HepG2 (cell line): ENCODE data around the gene ZBTB20. TPM values are rescaled to one million over a fixed set of nuclear protein-coding genes. Genes with fewer than 3 reads are reported as not detected.

Experiments used
- ATAC-seq: fragments of 200-7000 bp; cut with Tn5 transposase; 3 replicates; pipeline ENCODE4 v1.9.1; 2020; ENCODE audit warnings: mild to moderate bottlenecking, moderate library complexity
- BruUV-seq: library from RNA; stranded (reverse); fragments of 400-500 nt; replicated peaks from 2 replicates; lab custom pipeline; 2021; lab: Mats Ljungman, UMichigan
- CTCF ChIA-PET: fragments of 300-600 bp; formaldehyde crosslinking; extraction: SDS; loops from one replicate; lab custom pipeline; 2021; ENCODE audit warnings: low total read pairs, inconsistent platforms, low intra/inter-chr PET ratio; lab: Yijun Ruan, JAX
- POLR2A ChIA-PET: fragments of 350-600 bp; sonication (Branson Sonifier 250); formaldehyde crosslinking; loops from one replicate; lab custom pipeline; 2020; ENCODE audit warnings: antibody characterized with exemption, inconsistent platforms; lab: Yijun Ruan, JAX
- DNase-seq: peaks from one replicate; pipeline ENCODE4 v3.0.0-alpha.2; 2015; ENCODE audit warnings: low spot score
- FAIRE-seq: peaks from 3 replicates; lab custom pipeline; 2011; peaks lifted over from hg19 to GRCh38; lab: Jason Lieb, UNC
- H2AFZ ChIP-seq: one replicate; pipeline ENCODE4 v1.6.1; 2011; ENCODE audit warnings: low read length, inconsistent platforms
- H3K27ac ChIP-seq: fragments of 300-600 bp; 3 replicates; pipeline ENCODE4 v1.8.0; 2011; ENCODE audit warnings: mixed run types, mild to moderate bottlenecking, mixed read lengths, low read length, inconsistent platforms; ENCODE audit not compliant: insufficient read depth; ENCODE audit errors: extremely low read length
- H3K27me3 ChIP-seq, 2 experiments: fragments of 200-600 bp in 1 of 2; 2 replicates in 1 of 2; 3 replicates in 1 of 2; pipeline versions ENCODE4 v1.6.0 to v1.8.0; 2011; ENCODE audit warnings: low read length in 2 of 2, mild to moderate bottlenecking in 2 of 2, moderate library complexity in 2 of 2, inconsistent platforms in 1 of 2; ENCODE audit not compliant: insufficient read depth in 2 of 2, control insufficient read depth in 1 of 2
- H3K36me3 ChIP-seq, 2 experiments: fragments of 200-600 bp in 1 of 2; replicated peaks in 1 of 2; 2 replicates in 1 of 2; 3 replicates in 1 of 2; pipeline versions ENCODE4 v1.5.1 to v1.8.0; 2011; ENCODE audit warnings: low read length in 2 of 2, inconsistent platforms in 1 of 2; ENCODE audit not compliant: insufficient read depth in 2 of 2, control insufficient read depth in 1 of 2
- H3K4me1 ChIP-seq: 2 replicates; pipeline ENCODE4 v1.5.1; 2012; ENCODE audit warnings: low read length, inconsistent platforms; ENCODE audit not compliant: insufficient read depth
- H3K4me2 ChIP-seq: 2 replicates; pipeline ENCODE4 v1.6.0; 2011; ENCODE audit warnings: low read depth, low read length, inconsistent platforms
- H3K4me3 ChIP-seq, 3 experiments: fragments of 200-600 bp in 1 of 3; sonication (generic), shearing (Covaris generic) in 1 of 3; replicated peaks in 1 of 3; 2 replicates each; pipeline ENCODE4 v1.5.1; 2011 to 2016; ENCODE audit warnings: low read length in 3 of 3, inconsistent platforms in 2 of 3, low read depth in 2 of 3, mild to moderate bottlenecking in 2 of 3, control low read depth in 1 of 3, mixed read lengths in 1 of 3; ENCODE audit not compliant: insufficient read depth in 1 of 3
- H3K79me2 ChIP-seq: one replicate; pipeline ENCODE4 v1.6.1; 2011; ENCODE audit warnings: low read length, inconsistent platforms; ENCODE audit not compliant: insufficient read depth
- H3K9ac ChIP-seq: 2 replicates; pipeline ENCODE4 v1.6.0; 2011; ENCODE audit warnings: mild to moderate bottlenecking, low read depth, low read length, inconsistent platforms; ENCODE audit not compliant: insufficient read depth
- H3K9me3 ChIP-seq: 2 replicates; pipeline ENCODE4 v1.5.1; 2012; ENCODE audit warnings: mild to moderate bottlenecking, low read length
- H4K20me1 ChIP-seq: 2 replicates; pipeline ENCODE4 v1.6.0; 2011; ENCODE audit warnings: inconsistent platforms, mild to moderate bottlenecking, low read length, moderate library complexity; ENCODE audit not compliant: insufficient read depth
- JARID2 ChIP-seq: sonication (generic); formaldehyde crosslinking; IDR thresholded peaks from 2 replicates; pipeline ENCODE4 v1.8.1; 2023; ENCODE audit warnings: missing genetic modification reagents, inconsistent platforms; ENCODE audit not compliant: insufficient replicate concordance
- SETDB1 ChIP-seq: sonication (generic); formaldehyde crosslinking; IDR thresholded peaks from 2 replicates; pipeline ENCODE4 v1.5.1; 2020; ENCODE audit warnings: missing genetic modification reagents, mild to moderate bottlenecking, borderline replicate concordance
- SMAD3 ChIP-seq: sonication (generic); formaldehyde crosslinking; IDR thresholded peaks from 2 replicates; pipeline ENCODE4 v1.4.0; 2020; ENCODE audit warnings: missing genetic modification reagents
- SNAPC4 ChIP-seq: sonication (generic); formaldehyde crosslinking; IDR thresholded peaks from 2 replicates; pipeline ENCODE4 v1.4.0; 2020; ENCODE audit warnings: mild to moderate bottlenecking, missing genetic modification reagents
- TEAD3 ChIP-seq: optimal IDR thresholded peaks from 2 replicates; pipeline ENCODE3; 2016; ENCODE audit warnings: borderline replicate concordance
- ZHX2 ChIP-seq, 2 experiments: sonication (generic) in 1 of 2; formaldehyde crosslinking in 1 of 2; IDR thresholded peaks; 2 replicates each; pipeline versions ENCODE4 v1.6.1 to v1.9.0; 2014 to 2022; ENCODE audit warnings: antibody characterized with exemption in 1 of 2, borderline replicate concordance in 1 of 2, inconsistent platforms in 1 of 2, low read depth in 1 of 2, missing genetic modification reagents in 1 of 2
- ZMAT5 ChIP-seq: sonication (generic); formaldehyde crosslinking; IDR thresholded peaks from 2 replicates; pipeline ENCODE4 v1.5.0; 2020; ENCODE audit warnings: mild to moderate bottlenecking, low read depth, missing genetic modification reagents, borderline replicate concordance
- ZNF124 ChIP-seq: sonication (generic); formaldehyde crosslinking; IDR thresholded peaks from 2 replicates; pipeline ENCODE4 v1.4.0; 2020; ENCODE audit warnings: missing genetic modification reagents
- ZNF225 ChIP-seq: sonication (generic); formaldehyde crosslinking; IDR thresholded peaks from 2 replicates; pipeline ENCODE4 v1.4.0; 2020; ENCODE audit warnings: mild to moderate bottlenecking, missing genetic modification reagents
- ZNF556 ChIP-seq: sonication (generic); formaldehyde crosslinking; IDR thresholded peaks from 2 replicates; pipeline ENCODE4 v1.4.0; 2020; ENCODE audit warnings: mild to moderate bottlenecking, missing genetic modification reagents, borderline replicate concordance
- WGBS: methylation state at CpG from one replicate; pipeline ENCODE4 v1.1.6; 2017; ENCODE audit warnings: low lambda C conversion rate; 5-methylcytosine and 5-hydroxymethylcytosine counted together
- in situ Hi-C: cut with HindIII; loops from 2 replicates; pipeline ENCODE4 v1.10.0; 2017; ENCODE audit warnings: low pct_unique_long_range_greater_than_20kb; ENCODE audit not compliant: extremely low pct_ligation_motif_present
- intact Hi-C: fragments of 100-400 bp; cut with micrococcal nuclease; formaldehyde crosslinking; loops from one replicate; pipeline ENCODE4 v1.10.0; 2022; ENCODE audit not compliant: unreplicated experiment
- polyA plus RNA-seq, 8 experiments: library from polyadenylated mRNA; depleted of rRNA in 3 of 8; stranded (reverse) in 7 of 8; unstranded in 1 of 8; fragments of >200 nt; fragmentation: Illumina TruSeq in 4 of 8; extraction: Trizol in 4 of 8; gene quantifications; 2 replicates each; pipeline versions ENCODE4 v1.2.1 to v1.2.3, GENCODE V29; 2011 to 2016; ENCODE audit warnings: low read depth in 4 of 8, missing spikeins in 1 of 8, mixed read lengths in 1 of 8; ENCODE audit not compliant: insufficient read depth in 1 of 8
- total RNA-seq, 5 experiments: library from RNA; depleted of rRNA; stranded (reverse); fragments of >200 nt; fragmentation: Illumina TruSeq; extraction: Trizol; gene quantifications; 2 replicates each; pipeline ENCODE4 v1.2.3, GENCODE V29; 2016; ENCODE audit warnings: low read depth in 1 of 5
- TF ChIP-seq, protein P1 (sequence below): sonication (generic); formaldehyde crosslinking; IDR thresholded peaks from 2 replicates; pipeline ENCODE4 v1.9.0; 2022; ENCODE audit warnings: missing genetic modification reagents, mild to moderate bottlenecking, borderline replicate concordance

The ZBTB20 gene
- total and polyA plus RNA-seq, 2 of the 13 experiments (the other 11 are each of a cell fraction or from before 2014, with no cell fraction given): 1.9 to 8.8 TPM

DNA sequence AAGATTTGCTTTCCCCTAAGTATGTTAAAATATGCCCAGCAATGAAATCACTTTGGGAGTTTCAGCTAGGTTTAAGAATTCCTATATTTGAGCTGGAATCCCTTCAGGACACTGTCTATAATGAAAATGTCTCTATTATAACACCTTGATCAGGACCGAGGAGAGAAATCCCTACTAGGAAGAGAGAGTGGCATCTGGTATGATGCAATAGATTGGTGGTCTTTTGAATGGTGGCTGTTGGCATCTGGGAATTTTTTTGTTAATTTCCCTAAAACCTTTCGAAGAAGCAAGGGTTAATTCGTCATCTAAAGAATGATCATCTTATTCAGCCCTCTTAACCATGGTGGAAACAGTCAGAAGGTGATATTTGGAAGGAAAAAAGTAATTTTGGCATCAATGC is 810.2 kb downstream of the ZBTB20 start:
- WGBS: 91% methylated on average over 3 of the region's 3 CpGs
- ChIA-PET CTCF (no interaction called here), POLR2A (no interaction called here)
- Histone ChIP-seq H3K4me1 (no peaks in the 10 kb centered on the region), H3K4me2 (no peak overlapping the region), H3K27me3 (no peaks in the 10 kb centered on the region), H3K9ac (no peak overlapping the region), H2AFZ (no peak overlapping the region), H3K79me2 (no peaks in the 10 kb centered on the region), H4K20me1 (no peaks in the 10 kb centered on the region), H3K36me3 (peaks cover 2 to 13% of the 10 kb centered on the region in 2 experiments; a peak in 3 of 5 replicates), H3K27ac (no peak overlapping the region), H3K9me3 (no peaks in the 10 kb centered on the region), H3K4me3 (no peak overlapping the region)
- DNase-seq: no peak
- ATAC-seq: no peak
- TF ChIP-seq SETDB1 (CRISPR knock-in tag) (no peak), SNAPC4 (no peak), ZNF124 (CRISPR knock-in tag) (no peak), ZNF225 (CRISPR knock-in tag) (no peak), JARID2 (CRISPR knock-in tag) (no peak), SMAD3 (CRISPR knock-in tag) (no peak), ZHX2 (IDR thresholded peaks at IDR 0.05; ENCODE audit: low read depth) (no peak), ZHX2 (CRISPR knock-in tag; IDR thresholded peaks at IDR 0.05; ENCODE audit: borderline replicate concordance) (no peak), ZMAT5 (CRISPR knock-in tag) (no peak), TEAD3 (CRISPR knock-in tag) (no peak), ZNF556 (CRISPR knock-in tag) (no peak)
- TF ChIP-seq, protein P1, sequence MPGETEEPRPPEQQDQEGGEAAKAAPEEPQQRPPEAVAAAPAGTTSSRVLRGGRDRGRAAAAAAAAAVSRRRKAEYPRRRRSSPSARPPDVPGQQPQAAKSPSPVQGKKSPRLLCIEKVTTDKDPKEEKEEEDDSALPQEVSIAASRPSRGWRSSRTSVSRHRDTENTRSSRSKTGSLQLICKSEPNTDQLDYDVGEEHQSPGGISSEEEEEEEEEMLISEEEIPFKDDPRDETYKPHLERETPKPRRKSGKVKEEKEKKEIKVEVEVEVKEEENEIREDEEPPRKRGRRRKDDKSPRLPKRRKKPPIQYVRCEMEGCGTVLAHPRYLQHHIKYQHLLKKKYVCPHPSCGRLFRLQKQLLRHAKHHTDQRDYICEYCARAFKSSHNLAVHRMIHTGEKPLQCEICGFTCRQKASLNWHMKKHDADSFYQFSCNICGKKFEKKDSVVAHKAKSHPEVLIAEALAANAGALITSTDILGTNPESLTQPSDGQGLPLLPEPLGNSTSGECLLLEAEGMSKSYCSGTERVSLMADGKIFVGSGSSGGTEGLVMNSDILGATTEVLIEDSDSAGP: no peak
- in situ Hi-C loops: no loop called here
- intact Hi-C loops: no loop called here
- BruUV-seq: no TSS peak
- no peak for FAIRE-seq
